Measurements from ENCODE around the gene CCNK.

Gene CCNK

DNA sequence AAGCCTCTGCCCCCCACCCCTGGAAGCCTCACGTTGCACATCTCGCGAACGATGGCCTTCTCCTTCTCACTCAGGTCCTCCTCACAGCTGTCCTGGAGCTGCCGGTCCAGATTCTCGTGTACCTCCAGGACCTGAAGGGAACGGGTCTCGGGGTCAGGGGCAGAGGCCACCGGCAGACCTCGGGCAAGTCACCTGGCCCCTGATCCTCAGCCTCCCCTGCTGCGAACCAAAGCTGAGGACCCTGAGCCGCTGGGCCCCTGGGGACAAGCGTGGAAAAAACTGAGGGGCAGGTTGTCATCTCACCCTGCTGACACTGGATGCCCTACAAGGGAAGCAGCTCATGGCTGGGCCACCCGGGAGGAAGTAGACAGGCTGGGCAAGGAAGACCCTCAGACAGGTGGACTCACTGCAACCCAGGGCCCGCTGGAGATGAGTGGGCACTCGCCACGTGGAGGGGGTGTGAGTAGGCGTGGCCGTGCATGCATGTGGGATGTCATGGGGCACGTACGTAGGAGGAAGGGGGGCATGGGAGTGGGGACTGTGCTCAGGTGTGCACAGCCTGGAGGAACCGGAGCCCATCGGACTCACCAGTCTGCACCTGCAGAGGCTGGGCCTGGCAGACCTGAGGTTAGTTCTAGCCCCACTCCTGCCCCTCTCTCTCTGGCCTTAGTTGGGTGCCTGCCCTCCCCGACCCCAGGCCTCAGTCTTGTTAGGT, 35.1 kb downstream of the CCNK start:
- Mint-ChIP-seq H3K27ac (no peak overlapping the region), H3K4me1 (ENCODE audit: low read depth) (no peaks in the 10 kb centered on the region)

DNA sequence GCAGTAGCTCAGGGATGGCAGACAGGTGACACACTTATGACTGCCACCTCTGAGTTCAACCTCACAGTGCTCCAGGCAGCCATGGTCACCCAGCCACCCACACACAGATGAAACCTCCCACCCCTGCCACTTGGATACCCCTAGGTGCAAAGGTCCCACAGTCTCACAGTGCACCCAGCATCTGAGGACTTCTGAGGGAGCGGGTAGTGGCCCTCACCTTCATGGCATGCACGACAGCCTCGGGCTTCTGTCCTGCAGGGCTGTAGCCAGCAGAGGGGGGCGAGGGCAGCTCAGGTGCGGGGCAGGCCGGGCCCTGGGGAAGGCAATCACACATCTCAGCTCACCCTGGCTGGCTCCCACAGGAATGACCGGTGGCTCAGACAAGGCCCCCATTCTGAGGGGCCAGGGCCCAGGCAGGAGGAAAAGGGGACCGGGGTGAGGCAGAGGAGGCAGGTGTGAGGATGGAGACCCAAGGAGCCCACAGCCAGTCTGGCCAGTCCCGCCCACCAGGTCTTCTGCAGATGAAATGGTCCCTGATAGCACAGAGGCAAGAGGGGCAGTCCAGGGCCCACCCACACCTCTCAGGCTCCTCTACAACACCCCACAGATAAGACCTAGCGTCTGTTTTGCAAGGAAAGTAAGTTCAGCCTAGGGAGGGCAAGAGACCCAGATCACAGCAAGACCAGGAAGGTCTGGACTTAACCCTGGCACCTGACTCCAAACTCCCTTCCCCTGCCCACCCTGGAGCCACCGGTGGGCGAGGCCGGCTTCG, 35.8 kb downstream of the CCNK start:
- Mint-ChIP-seq H3K27ac (no peak overlapping the region), H3K36me3 (ENCODE audit: low read depth) (peaks cover 2% of the 10 kb centered on the region), H3K27me3 (ENCODE audit: low read depth) (no peaks in the 10 kb centered on the region), H3K9me3 (no peaks in the 10 kb centered on the region), H3K4me1 (ENCODE audit: low read depth) (no peaks in the 10 kb centered on the region), H3K4me3 (no peak overlapping the region)
- DNase-seq (ENCODE audit: low spot score): no peak

More for the DNA sequence above, 35.1 kb downstream of the CCNK start:
- no peak overlapping the region for H3K4me3 Mint-ChIP-seq
- DNase-seq (ENCODE audit: low spot score): no peak
- H3K9me3 Mint-ChIP-seq: no peaks in the 10 kb centered on the region
- no peaks in the 10 kb centered on the region for H3K27me3 Mint-ChIP-seq (ENCODE audit: low read depth)
- H3K36me3 Mint-ChIP-seq (ENCODE audit: low read depth): peaks cover 3% of the 10 kb centered on the region

- no peaks in the 10 kb centered on the region for H3K4me1 Mint-ChIP-seq (ENCODE audit: low read depth)
- DNase-seq (ENCODE audit: low spot score): no peak
- H3K27me3 Mint-ChIP-seq (ENCODE audit: low read depth): no peaks in the 10 kb centered on the region
- H3K4me3 Mint-ChIP-seq: no peak overlapping the region
- H3K36me3 Mint-ChIP-seq (ENCODE audit: low read depth): no peaks in the 10 kb centered on the region
- no peak overlapping the region for H3K27ac Mint-ChIP-seq
- H3K9me3 Mint-ChIP-seq: no peaks in the 10 kb centered on the region
These were observed 36.6 kb downstream of the CCNK start for GRCh38 chr14:99517643-99518381.

DNA sequence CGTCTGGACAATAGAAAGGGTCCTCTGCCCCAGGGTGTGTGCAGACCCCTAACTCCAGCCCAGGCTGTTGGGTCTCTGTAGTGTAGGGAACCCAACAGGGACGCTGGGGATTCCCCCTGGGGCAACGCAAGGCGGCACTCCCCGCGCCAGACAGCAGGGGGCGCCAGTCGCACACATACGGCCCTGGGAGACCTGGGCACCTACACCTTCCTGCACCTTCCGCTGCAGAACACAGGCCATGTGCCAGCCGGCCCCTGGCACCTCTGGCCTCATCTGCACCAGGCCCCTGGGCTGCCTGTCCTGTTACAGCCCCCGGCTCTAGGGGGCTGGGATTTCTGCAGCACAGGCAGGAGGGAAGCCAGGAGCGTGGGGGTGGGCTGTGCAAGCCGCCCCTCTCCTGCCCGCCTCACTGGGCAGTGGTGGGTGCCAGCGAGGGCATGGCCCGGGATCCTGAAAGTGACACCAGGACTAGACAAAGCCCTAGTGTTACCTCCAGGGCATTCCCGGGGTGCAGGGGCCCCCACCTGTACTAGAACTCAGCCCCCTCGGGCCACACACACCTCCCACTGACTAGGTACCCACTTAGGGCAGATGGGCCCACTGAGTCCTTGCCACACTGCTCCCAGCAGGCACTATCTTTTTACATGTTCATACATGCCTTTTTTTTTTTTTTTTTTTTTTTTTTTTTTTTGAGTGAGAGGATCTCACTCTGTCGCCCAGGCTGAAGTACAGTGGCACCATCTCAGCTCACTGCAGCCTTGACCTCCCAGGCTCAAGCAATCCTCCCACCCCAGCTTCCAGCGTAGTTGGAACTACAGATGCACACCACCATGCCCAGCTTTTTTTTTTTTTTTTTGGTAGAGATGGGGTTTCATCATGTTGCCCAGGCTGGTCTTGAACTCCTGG, 37.5 kb downstream of the CCNK start:
- H3K4me1 Mint-ChIP-seq (ENCODE audit: low read depth): no peaks in the 10 kb centered on the region
- H3K4me3 Mint-ChIP-seq: no peak overlapping the region
- no peaks in the 10 kb centered on the region for H3K27me3 Mint-ChIP-seq (ENCODE audit: low read depth)
- peak; percentile 63 for DNase-seq (ENCODE audit: low spot score)
- no peak overlapping the region for H3K27ac Mint-ChIP-seq
- no peaks in the 10 kb centered on the region for H3K36me3 Mint-ChIP-seq (ENCODE audit: low read depth)
- H3K9me3 Mint-ChIP-seq: no peaks in the 10 kb centered on the region

- Mint-ChIP-seq H3K4me1 (ENCODE audit: low read depth) (no peaks in the 10 kb centered on the region), H3K27me3 (ENCODE audit: low read depth) (no peaks in the 10 kb centered on the region), H3K27ac (no peak overlapping the region), H3K9me3 (no peaks in the 10 kb centered on the region), H3K4me3 (no peak overlapping the region), H3K36me3 (ENCODE audit: low read depth) (no peaks in the 10 kb centered on the region)
- DNase-seq (ENCODE audit: low spot score): no peak
These were observed 38.2 kb downstream of the CCNK start for GRCh38 chr14:99519347-99519881.

GRCh38 chr14:99519931-99520421, 38.8 kb downstream of the CCNK start:
- DNase-seq (ENCODE audit: low spot score): no peak
- H3K4me1 Mint-ChIP-seq (ENCODE audit: low read depth): no peaks in the 10 kb centered on the region
- H3K9me3 Mint-ChIP-seq: no peaks in the 10 kb centered on the region

GRCh38 chr14:99520571-99521081, 39.4 kb downstream of the CCNK start:
- Mint-ChIP-seq H3K4me3 (no peak overlapping the region), H3K9me3 (no peaks in the 10 kb centered on the region), H3K27ac (no peak overlapping the region), H3K36me3 (ENCODE audit: low read depth) (no peaks in the 10 kb centered on the region), H3K27me3 (ENCODE audit: low read depth) (no peaks in the 10 kb centered on the region), H3K4me1 (ENCODE audit: low read depth) (peaks cover 2% of the 10 kb centered on the region)
- DNase-seq (ENCODE audit: low spot score): no peak

More at GRCh38 chr14:99519931-99520421, 38.8 kb downstream of the CCNK start:
- Mint-ChIP-seq H3K27ac (no peak overlapping the region), H3K36me3 (ENCODE audit: low read depth) (no peaks in the 10 kb centered on the region), H3K4me3 (no peak overlapping the region), H3K27me3 (ENCODE audit: low read depth) (no peaks in the 10 kb centered on the region)

- Mint-ChIP-seq H3K36me3 (ENCODE audit: low read depth) (no peaks in the 10 kb centered on the region), H3K4me1 (ENCODE audit: low read depth) (peaks cover 2% of the 10 kb centered on the region), H3K4me3 (no peak overlapping the region), H3K9me3 (no peaks in the 10 kb centered on the region), H3K27ac (no peak overlapping the region), H3K27me3 (ENCODE audit: low read depth) (no peaks in the 10 kb centered on the region)
- DNase-seq (ENCODE audit: low spot score): no peak
These were observed 40.2 kb downstream of the CCNK start for GRCh38 chr14:99521176-99522024.

GRCh38 chr14:99522025-99522401, 40.8 kb downstream of the CCNK start:
- H3K27me3 Mint-ChIP-seq (ENCODE audit: low read depth): no peaks in the 10 kb centered on the region
- H3K36me3 Mint-ChIP-seq (ENCODE audit: low read depth): no peaks in the 10 kb centered on the region
- no peak overlapping the region for H3K4me3 Mint-ChIP-seq
- no peak overlapping the region for H3K27ac Mint-ChIP-seq
- H3K4me1 Mint-ChIP-seq (ENCODE audit: low read depth): peaks cover 2% of the 10 kb centered on the region
- H3K9me3 Mint-ChIP-seq: no peaks in the 10 kb centered on the region
- DNase-seq (ENCODE audit: low spot score): no peak

- Mint-ChIP-seq H3K27ac (no peak overlapping the region), H3K4me1 (ENCODE audit: low read depth) (peaks cover 2% of the 10 kb centered on the region), H3K36me3 (ENCODE audit: low read depth) (no peaks in the 10 kb centered on the region), H3K27me3 (ENCODE audit: low read depth) (no peaks in the 10 kb centered on the region), H3K4me3 (no peak overlapping the region), H3K9me3 (no peaks in the 10 kb centered on the region)
- no peak for DNase-seq (ENCODE audit: low spot score)
These were observed 41.3 kb downstream of the CCNK start for GRCh38 chr14:99522457-99522891.

- DNase-seq (ENCODE audit: low spot score): no peak
- Mint-ChIP-seq H3K4me3 (no peak overlapping the region), H3K9me3 (no peaks in the 10 kb centered on the region), H3K36me3 (ENCODE audit: low read depth) (no peaks in the 10 kb centered on the region), H3K27ac (no peak overlapping the region), H3K27me3 (ENCODE audit: low read depth) (no peaks in the 10 kb centered on the region), H3K4me1 (ENCODE audit: low read depth) (peaks cover 2% of the 10 kb centered on the region)
These were observed 41.9 kb downstream of the CCNK start for GRCh38 chr14:99522934-99523703.

DNA sequence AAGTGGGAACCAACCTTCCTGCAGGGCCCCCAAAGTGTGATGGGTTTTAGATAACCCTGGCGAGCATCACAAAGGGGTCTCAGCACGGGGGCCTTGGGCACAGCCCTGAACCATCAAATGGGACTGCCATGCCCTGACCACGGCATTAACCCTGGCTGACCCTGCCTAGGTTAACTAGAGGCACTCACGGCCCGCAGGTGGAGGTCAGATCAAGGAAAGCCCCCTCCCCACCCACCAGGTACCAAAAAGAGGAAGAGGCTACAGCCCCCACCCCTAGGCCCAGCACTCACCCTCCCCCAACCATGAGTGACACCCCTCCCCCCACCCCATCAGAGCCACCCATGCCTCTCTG, 42.5 kb downstream of the CCNK start:
- Mint-ChIP-seq H3K36me3 (ENCODE audit: low read depth) (no peaks in the 10 kb centered on the region), H3K4me1 (ENCODE audit: low read depth) (peaks cover 2% of the 10 kb centered on the region), H3K27me3 (ENCODE audit: low read depth) (no peaks in the 10 kb centered on the region), H3K4me3 (no peak overlapping the region), H3K9me3 (no peaks in the 10 kb centered on the region), H3K27ac (no peak overlapping the region)
- no peak for DNase-seq (ENCODE audit: low spot score)
